Measurements from ENCODE around the gene KLHL8.

KLHL8 gene

DNA sequence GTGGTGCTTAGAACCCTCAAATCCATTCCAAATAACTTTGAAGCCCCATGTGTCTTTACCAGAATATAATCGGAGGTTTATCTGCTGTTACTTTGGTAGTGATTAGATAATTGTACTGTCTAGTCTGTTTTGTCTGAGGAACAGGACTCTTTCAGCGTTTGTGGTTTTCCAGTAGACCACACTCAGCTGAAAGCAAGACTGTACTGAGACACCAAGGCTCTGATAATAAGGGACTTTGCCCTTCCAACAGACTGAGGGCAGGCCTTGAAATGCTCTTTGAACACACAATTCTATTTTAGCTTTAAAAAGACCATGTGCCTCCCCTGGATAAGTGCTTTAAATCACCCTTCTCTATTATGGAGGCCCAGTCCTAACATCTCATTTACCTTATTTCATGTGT, 76.1 kb downstream of the KLHL8 start:
- CTCF ChIA-PET = interaction anchor here (1.0 to 1.4 kb wide), 2 partner anchors 12 to 91 kb away, joined by 3 read pairs; no protein-coding TSS in a partner anchor

GRCh38 chr4:87141428-87141827, 79.0 kb downstream of the KLHL8 start:
- CTCF ChIA-PET = interaction anchor here (3.0 kb wide), 1 partner anchor 9 kb away, joined by 17 read pairs; no protein-coding TSS in a partner anchor
- DNase-seq (ENCODE audit: low read depth, low spot score) = no peak
- TF ChIP-seq, protein P1, sequence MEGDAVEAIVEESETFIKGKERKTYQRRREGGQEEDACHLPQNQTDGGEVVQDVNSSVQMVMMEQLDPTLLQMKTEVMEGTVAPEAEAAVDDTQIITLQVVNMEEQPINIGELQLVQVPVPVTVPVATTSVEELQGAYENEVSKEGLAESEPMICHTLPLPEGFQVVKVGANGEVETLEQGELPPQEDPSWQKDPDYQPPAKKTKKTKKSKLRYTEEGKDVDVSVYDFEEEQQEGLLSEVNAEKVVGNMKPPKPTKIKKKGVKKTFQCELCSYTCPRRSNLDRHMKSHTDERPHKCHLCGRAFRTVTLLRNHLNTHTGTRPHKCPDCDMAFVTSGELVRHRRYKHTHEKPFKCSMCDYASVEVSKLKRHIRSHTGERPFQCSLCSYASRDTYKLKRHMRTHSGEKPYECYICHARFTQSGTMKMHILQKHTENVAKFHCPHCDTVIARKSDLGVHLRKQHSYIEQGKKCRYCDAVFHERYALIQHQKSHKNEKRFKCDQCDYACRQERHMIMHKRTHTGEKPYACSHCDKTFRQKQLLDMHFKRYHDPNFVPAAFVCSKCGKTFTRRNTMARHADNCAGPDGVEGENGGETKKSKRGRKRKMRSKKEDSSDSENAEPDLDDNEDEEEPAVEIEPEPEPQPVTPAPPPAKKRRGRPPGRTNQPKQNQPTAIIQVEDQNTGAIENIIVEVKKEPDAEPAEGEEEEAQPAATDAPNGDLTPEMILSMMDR (IDR thresholded peaks at IDR 0.05; ENCODE audit: insufficient read depth, low read length, missing control alignments) = no peak
- no peak overlapping the region for H3K4me3 ChIP-seq (ENCODE audit: low read depth, low read length)
- POLR2A ChIA-PET = no interaction called here

More for the DNA sequence above, 76.1 kb downstream of the KLHL8 start:
- TF ChIP-seq, protein P1 (IDR thresholded peaks at IDR 0.05; ENCODE audit: insufficient read depth, low read length, missing control alignments) = no peak
- no peak for DNase-seq (ENCODE audit: low read depth, low spot score)
- POLR2A ChIA-PET = no interaction called here
- H3K4me3 ChIP-seq (ENCODE audit: low read depth, low read length) = no peak overlapping the region

DNA sequence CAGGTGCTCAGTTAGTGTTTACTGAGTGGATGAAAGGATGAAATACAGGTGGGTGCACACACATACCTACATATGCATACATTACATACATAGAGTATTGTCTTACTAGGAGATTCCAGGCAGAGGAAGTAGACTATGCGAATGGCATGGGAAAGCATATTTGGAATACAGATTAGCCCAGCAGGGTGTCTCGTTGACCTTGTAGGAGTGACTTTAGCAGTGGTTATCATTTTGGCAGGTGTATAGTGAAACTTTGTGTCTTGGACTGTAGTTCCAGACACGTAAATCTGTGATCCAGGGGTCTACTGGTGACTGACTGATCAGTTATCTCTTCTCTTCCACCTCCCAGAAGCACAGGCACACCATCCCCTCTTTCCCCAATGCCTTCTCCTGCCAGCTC, 86.3 kb downstream of the KLHL8 start:
- no peak overlapping the region for H3K4me3 ChIP-seq (ENCODE audit: low read depth, low read length)
- TF ChIP-seq, protein P1 (IDR thresholded peaks at IDR 0.05; ENCODE audit: insufficient read depth, low read length, missing control alignments) = no peak
- ChIA-PET POLR2A (no interaction called here), CTCF (interaction anchor here (1.8 kb wide), 1 partner anchor 211 kb away, joined by 7 read pairs; no protein-coding TSS in a partner anchor)
- no peak for DNase-seq (ENCODE audit: low read depth, low spot score)

DNA sequence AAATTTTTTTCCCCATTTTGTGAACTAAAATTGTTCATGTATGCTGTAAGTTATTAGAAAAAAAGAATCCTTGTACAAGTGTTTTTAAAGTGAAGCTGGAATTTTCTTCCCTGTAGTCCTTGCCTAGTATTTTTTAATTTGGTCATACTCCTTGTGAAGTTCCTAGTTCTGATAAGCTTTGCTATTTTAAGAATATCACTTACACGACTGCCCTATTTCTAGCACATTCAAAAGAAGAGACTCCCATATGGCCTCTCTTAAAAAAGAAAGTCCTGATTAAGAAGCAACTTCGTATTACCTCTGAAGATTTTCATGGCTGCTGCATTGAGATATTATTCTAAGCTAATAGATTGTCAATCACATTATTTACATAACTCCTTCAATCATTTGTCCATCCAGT, 87.2 kb downstream of the KLHL8 start:
- TF ChIP-seq, protein P1 (IDR thresholded peaks at IDR 0.05; ENCODE audit: insufficient read depth, low read length, missing control alignments) = no peak
- ChIA-PET POLR2A (no interaction called here), CTCF (interaction anchor here (1.3 to 1.7 kb wide), 3 partner anchors 11 to 17 kb away, joined by 3 to 9 read pairs (median 3); no protein-coding TSS in a partner anchor)
- H3K4me3 ChIP-seq (ENCODE audit: low read depth, low read length) = no peak overlapping the region
- DNase-seq (ENCODE audit: low read depth, low spot score) = no peak

DNA sequence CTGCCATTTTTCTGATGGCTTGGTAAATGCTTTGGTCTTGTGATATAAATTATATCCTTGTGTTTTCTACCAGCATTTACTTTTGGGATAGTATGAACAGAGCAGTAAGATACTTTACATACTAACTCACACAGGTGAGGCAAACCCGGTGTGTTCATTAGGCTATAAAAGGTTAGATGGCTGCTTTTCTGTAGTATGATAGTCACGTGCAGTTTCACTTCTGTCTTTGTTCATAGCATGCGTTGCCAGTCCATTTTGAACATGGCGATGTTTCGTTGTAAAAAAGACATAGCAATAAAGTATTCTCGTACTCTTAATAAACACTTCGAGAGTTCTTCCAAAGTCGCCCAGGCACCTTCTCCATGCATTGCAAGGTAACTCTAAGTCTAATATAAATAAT, 88.4 kb downstream of the KLHL8 start:
- ChIA-PET CTCF (interaction anchor here (1.3 to 1.7 kb wide), 2 partner anchors 13 to 19 kb away, joined by 3 to 9 read pairs; no protein-coding TSS in a partner anchor), POLR2A (no interaction called here)
- TF ChIP-seq, protein P1 (IDR thresholded peaks at IDR 0.05; ENCODE audit: insufficient read depth, low read length, missing control alignments) = no peak
- DNase-seq (ENCODE audit: low read depth, low spot score) = no peak
- no peak overlapping the region for H3K4me3 ChIP-seq (ENCODE audit: low read depth, low read length)

- TF ChIP-seq, protein P1 (IDR thresholded peaks at IDR 0.05; ENCODE audit: insufficient read depth, low read length, missing control alignments) = no peak
- CTCF ChIA-PET = no interaction called here
- no peak overlapping the region for H3K4me3 ChIP-seq (ENCODE audit: low read depth, low read length)
- POLR2A ChIA-PET = no interaction called here
- DNase-seq (ENCODE audit: low read depth, low spot score) = no peak
Observed at GRCh38 chr4:87130985-87131703, 89.3 kb downstream of the KLHL8 start.
